Prostate gland (tissue), 2 donors: ENCODE results near the gene FUBP1. TPM values are rescaled to one million over a fixed set of nuclear protein-coding genes. Genes with fewer than 3 reads are reported as not detected.

ENCODE experiments used
- DNase-seq: peaks from one replicate; pipeline ENCODE4 v3.0.0-alpha.2; 2019; ENCODE audit warnings: low spot score
- H3K27ac ChIP-seq, 2 donors: fragments of 200-600 bp; sonication (generic); 2 replicates each; pipeline ENCODE4 v1.5.1; 2017 to 2019
- H3K27me3 ChIP-seq: fragments of 200-600 bp; sonication (generic); replicated peaks from 2 replicates; pipeline ENCODE4 v1.5.1; 2019; ENCODE audit not compliant: insufficient read depth
- H3K36me3 ChIP-seq, 2 donors: fragments of 200-600 bp; sonication (generic); 1 replicate in 1 of 2; 2 replicates in 1 of 2; pipeline versions ENCODE4 v1.5.1 to v1.8.1; 2017 to 2019
- H3K4me1 ChIP-seq: fragments of 200-600 bp; sonication (generic); replicated peaks from 2 replicates; pipeline ENCODE4 v1.5.1; 2019
- H3K4me3 ChIP-seq, 2 donors: fragments of 200-600 bp; sonication (generic); 2 replicates each; pipeline ENCODE4 v1.5.1; 2017 to 2019
- H3K9me3 ChIP-seq: fragments of 200-600 bp; sonication (generic); 2 replicates; pipeline ENCODE4 v1.5.1; 2017
- POLR2A ChIP-seq: fragments of 450-650 bp; IDR thresholded peaks from one replicate; pipeline ENCODE4 v1.6.1; 2016; ENCODE audit warnings: antibody characterized with exemption, mild to moderate bottlenecking
- POLR2AphosphoS5 ChIP-seq: sonication (generic); formaldehyde crosslinking; IDR thresholded peaks from one replicate; pipeline ENCODE4 v1.6.1; 2017; ENCODE audit warnings: antibody characterized with exemption
- WGBS: methylation state at CpG from one replicate; pipeline ENCODE4 v1.1.5; 2018; 5-methylcytosine and 5-hydroxymethylcytosine counted together
- intact Hi-C: fragments of 100-400 bp; cut with DNase I; formaldehyde crosslinking; loops from one replicate; pipeline ENCODE4 v1.14.2; 2022
- total RNA-seq, 2 donors: library from RNA; depleted of rRNA; stranded (reverse); fragments of >200 nt; gene quantifications; one replicate each; pipeline ENCODE4 v1.1.0, GENCODE V29; 2016
- TF ChIP-seq, protein P1 (sequence below), 4 experiments: fragments of 200-600 bp in 2 of 4; fragments of 450-650 bp in 2 of 4; sonication (generic) in 2 of 4; IDR thresholded peaks; 1 replicate in 3 of 4; 2 replicates in 1 of 4; pipeline ENCODE4 v1.5.1; 2016 to 2019; ENCODE audit warnings: antibody characterized with exemption in 4 of 4, mild to moderate bottlenecking in 2 of 4, moderate library complexity in 2 of 4

The FUBP1 gene
- total RNA-seq, 2 donors from 2014 or later, result 109 to 126 TPM

DNA sequence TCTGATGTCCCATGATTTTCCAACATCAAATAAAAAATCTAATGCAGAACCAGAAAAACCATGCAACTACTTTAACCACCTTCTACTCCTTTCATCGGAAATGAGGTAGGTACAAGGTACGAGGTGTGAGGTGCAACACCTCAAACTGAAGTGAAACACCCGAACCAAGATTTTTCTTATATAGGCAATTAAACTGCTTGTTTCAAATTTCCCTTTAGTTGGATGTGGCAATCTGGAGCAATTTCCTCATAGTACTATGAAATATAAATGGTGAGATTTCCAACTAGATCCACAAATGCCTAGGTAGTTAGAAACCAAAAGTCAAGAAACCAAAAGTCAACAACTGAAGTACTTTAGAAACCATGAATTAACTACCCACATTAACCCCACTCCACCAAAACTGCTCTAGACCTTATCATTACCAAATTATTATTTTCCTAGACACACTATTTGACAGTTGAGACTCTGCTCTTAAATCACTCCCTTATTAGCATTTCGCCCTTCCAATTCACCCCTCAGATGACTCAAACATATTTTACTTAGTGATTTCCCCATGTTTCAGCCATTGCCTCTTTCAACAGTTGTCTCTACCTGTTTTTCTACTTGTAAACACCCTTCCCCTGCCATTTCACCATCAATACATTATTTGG lies 37.8 kb downstream of the FUBP1 start:
- H3K36me3 ChIP-seq, result no peaks in the 10 kb centered on the region
- WGBS, result 93% methylated on average over 4 of the region's 4 CpGs
- intact Hi-C loops, result no loop called here

DNA sequence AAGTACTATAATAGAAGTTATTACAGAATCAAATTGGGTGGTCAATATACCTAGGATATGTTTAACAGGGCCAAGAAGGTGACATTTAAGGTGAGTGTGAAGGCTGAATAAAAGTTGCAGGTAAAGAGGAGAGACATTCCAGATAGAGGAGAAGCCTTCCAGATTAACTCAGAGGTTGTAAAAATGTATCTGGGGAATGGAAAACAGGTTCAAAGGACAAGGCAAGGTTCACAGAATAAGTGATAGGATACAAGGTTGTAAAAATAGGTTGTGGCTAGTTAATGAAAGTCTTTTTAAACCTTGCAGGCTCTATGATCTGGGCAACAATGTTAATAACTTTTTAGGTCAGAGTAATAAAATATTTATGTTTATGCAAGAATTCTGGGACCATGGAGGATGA lies 40.2 kb downstream of the FUBP1 start:
- no peaks in the 10 kb centered on the region for H3K9me3 ChIP-seq
- no peaks in the 10 kb centered on the region for H3K36me3 ChIP-seq
- intact Hi-C loops, result no loop called here
- H3K27me3 ChIP-seq, result no peaks in the 10 kb centered on the region
- no peak overlapping the region for H3K27ac ChIP-seq
- no peak overlapping the region for H3K4me3 ChIP-seq
- TF ChIP-seq POLR2A (no peak), POLR2AphosphoS5 (no peak)
- TF ChIP-seq, protein P1, sequence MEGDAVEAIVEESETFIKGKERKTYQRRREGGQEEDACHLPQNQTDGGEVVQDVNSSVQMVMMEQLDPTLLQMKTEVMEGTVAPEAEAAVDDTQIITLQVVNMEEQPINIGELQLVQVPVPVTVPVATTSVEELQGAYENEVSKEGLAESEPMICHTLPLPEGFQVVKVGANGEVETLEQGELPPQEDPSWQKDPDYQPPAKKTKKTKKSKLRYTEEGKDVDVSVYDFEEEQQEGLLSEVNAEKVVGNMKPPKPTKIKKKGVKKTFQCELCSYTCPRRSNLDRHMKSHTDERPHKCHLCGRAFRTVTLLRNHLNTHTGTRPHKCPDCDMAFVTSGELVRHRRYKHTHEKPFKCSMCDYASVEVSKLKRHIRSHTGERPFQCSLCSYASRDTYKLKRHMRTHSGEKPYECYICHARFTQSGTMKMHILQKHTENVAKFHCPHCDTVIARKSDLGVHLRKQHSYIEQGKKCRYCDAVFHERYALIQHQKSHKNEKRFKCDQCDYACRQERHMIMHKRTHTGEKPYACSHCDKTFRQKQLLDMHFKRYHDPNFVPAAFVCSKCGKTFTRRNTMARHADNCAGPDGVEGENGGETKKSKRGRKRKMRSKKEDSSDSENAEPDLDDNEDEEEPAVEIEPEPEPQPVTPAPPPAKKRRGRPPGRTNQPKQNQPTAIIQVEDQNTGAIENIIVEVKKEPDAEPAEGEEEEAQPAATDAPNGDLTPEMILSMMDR (IDR thresholded peaks at IDR 0.05), result no peak
- DNase-seq, result no peak
- H3K4me1 ChIP-seq, result no peaks in the 10 kb centered on the region

More for the DNA sequence above, 37.8 kb downstream of the FUBP1 start:
- TF ChIP-seq, protein P1 (IDR thresholded peaks at IDR 0.05), result no peak
- TF ChIP-seq POLR2A (no peak), POLR2AphosphoS5 (no peak)
- H3K27ac ChIP-seq, result no peak overlapping the region
- no peak overlapping the region for H3K4me3 ChIP-seq
- no peak for DNase-seq
- H3K27me3 ChIP-seq, result no peaks in the 10 kb centered on the region
- H3K9me3 ChIP-seq, result no peaks in the 10 kb centered on the region
- no peaks in the 10 kb centered on the region for H3K4me1 ChIP-seq

DNA sequence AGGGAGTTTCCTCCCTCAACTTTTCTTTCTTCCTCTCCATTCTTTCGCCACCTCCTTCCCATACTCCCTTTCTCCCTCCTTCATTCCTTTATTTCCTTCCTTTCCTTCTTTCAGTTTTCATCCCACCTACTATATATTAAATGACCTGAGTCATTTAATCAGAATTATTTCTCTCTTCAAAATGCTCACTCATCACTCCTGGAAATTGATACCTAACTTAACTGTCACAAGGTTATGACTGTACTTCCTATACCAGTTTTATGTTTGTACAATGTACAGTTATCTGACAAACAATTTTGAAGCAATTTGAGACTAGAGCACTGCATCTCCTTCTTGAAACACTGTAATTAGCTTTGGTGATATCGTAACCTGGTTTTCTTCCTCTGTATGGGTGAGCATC lies 49.1 kb downstream of the FUBP1 start:
- H3K9me3 ChIP-seq, result no peaks in the 10 kb centered on the region
- H3K4me3 ChIP-seq, result no peak overlapping the region
- 92% methylated on average over 2 of the region's 2 CpGs for WGBS
- TF ChIP-seq POLR2A, result no peak
- no peak for TF ChIP-seq POLR2AphosphoS5
- TF ChIP-seq, protein P1 (IDR thresholded peaks at IDR 0.05), result no peak
- H3K36me3 ChIP-seq, result no peaks in the 10 kb centered on the region
- no peaks in the 10 kb centered on the region for H3K4me1 ChIP-seq
- no peak for DNase-seq
- intact Hi-C loops, result no loop called here
- H3K27me3 ChIP-seq, result no peaks in the 10 kb centered on the region
- no peak overlapping the region for H3K27ac ChIP-seq

DNA sequence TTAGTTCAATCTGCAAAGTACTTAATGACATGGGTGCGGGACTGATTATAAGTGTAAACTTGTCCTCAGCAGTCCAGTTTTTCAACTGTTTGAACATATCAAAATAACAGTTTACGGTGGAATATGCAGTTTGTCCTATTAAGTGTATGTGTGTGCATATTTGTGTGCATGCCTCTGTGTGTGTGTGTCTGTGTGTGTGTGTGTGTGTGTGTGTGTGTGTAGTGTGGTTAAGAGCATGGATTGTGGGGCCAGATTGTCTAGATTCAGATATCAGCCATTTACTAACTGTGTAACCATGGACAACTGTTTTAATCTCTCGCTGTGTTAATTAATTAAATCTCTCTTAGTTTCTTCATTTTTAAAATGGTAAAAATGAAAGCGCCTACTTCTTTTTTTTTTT lies 51.5 kb downstream of the FUBP1 start:
- no peaks in the 10 kb centered on the region for H3K36me3 ChIP-seq
- H3K4me1 ChIP-seq, result no peaks in the 10 kb centered on the region
- H3K4me3 ChIP-seq, result no peak overlapping the region
- intact Hi-C loops, result no loop called here
- H3K27me3 ChIP-seq, result no peaks in the 10 kb centered on the region
- H3K27ac ChIP-seq, result no peak overlapping the region
- TF ChIP-seq, protein P1 (IDR thresholded peaks at IDR 0.05), result no peak
- no peak for TF ChIP-seq POLR2A
- no peak for TF ChIP-seq POLR2AphosphoS5
- WGBS, result 88% methylated on average over 4 of the region's 4 CpGs
- no peak for DNase-seq
- H3K9me3 ChIP-seq, result no peaks in the 10 kb centered on the region
